ACC112 (cell line): ENCODE results near the gene SCTR.

Experiments used
- H2AFZ ChIP-seq: fragments of 200-600 bp; sonication (generic); one replicate; pipeline ENCODE4 v1.6.0; 2017; ENCODE audit warnings: antibody characterized with exemption, low read length; ENCODE audit not compliant: unreplicated experiment
- H3K27ac ChIP-seq: fragments of 200-600 bp; sonication (generic); 2 replicates; pipeline ENCODE4 v1.5.1; 2014; ENCODE audit warnings: low read depth, mild to moderate bottlenecking, antibody characterized with exemption, low read length, moderate library complexity
- H3K27me3 ChIP-seq: fragments of 200-600 bp; sonication (generic); 2 replicates; pipeline ENCODE4 v1.6.1; 2014; ENCODE audit warnings: mild to moderate bottlenecking, antibody characterized with exemption, low read length, moderate library complexity, mixed read lengths; ENCODE audit not compliant: insufficient read depth
- H3K36me3 ChIP-seq: fragments of 200-600 bp; sonication (generic); 2 replicates; pipeline ENCODE4 v1.6.1; 2016; ENCODE audit warnings: mild to moderate bottlenecking, antibody characterized with exemption, low read length, moderate library complexity, mixed read lengths; ENCODE audit not compliant: insufficient read depth
- H3K4me1 ChIP-seq: fragments of 200-600 bp; sonication (generic); one replicate; pipeline ENCODE4 v1.6.1; 2016; ENCODE audit warnings: low read length, mixed read lengths; ENCODE audit not compliant: insufficient read depth, unreplicated experiment, control insufficient read depth
- H3K4me3 ChIP-seq: fragments of 200-600 bp; sonication (generic); 2 replicates; pipeline ENCODE4 v1.5.1; 2014; ENCODE audit warnings: mild to moderate bottlenecking, low read depth, low read length
- H3K79me2 ChIP-seq: fragments of 200-600 bp; sonication (generic); one replicate; pipeline ENCODE4 v1.6.0; 2016; ENCODE audit warnings: low read length; ENCODE audit not compliant: control insufficient read depth, unreplicated experiment, insufficient read depth

SCTR gene

DNA sequence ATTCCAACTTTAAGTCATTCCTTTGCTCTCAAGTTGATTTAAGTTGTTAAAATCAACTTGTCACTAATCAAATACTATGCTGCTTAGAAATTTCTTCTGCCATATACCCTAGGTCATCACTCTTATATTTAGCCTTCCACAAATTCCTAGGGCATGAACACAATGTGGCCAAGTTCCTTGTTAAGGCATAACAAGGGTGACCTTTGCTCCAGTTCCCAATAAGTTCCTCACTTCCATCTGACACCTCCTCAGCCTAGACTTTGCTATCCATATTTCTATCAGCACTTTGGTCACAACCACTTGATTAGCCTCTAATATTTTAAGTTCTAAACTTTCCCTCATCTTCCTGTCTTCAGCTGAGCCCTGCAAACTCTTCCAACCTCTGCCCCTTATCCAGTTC is 102.5 kb downstream of the SCTR start:
- H2AFZ ChIP-seq, result no peak overlapping the region
- peaks cover 61% of the 10 kb centered on the region for H3K27me3 ChIP-seq
- no peak overlapping the region for H3K27ac ChIP-seq
- no peak overlapping the region for H3K4me3 ChIP-seq
- no peaks in the 10 kb centered on the region for H3K79me2 ChIP-seq
- peaks cover 10% of the 10 kb centered on the region for H3K4me1 ChIP-seq
- H3K36me3 ChIP-seq, result no peaks in the 10 kb centered on the region

DNA sequence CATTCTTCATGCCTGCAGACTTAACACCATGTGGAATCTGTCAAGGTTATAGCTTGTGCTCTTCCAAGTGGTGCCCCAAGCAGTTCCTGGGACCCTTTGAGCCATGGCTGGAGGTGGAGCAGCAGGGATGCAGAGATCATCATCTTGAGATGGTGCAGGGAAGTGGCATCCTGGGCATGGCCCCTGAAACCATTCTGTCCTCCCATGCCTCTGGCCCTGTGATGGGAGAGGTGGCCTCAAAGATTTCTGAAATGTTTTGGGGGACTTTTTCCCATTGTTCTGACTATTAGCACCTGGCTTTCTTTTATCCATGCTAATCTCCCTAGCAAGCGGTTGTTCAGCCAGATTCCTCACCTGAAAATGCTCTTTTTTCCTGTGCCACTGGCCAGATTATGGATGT is 103.0 kb downstream of the SCTR start:
- Histone ChIP-seq H3K27ac (no peak overlapping the region), H3K79me2 (no peaks in the 10 kb centered on the region), H2AFZ (no peak overlapping the region), H3K27me3 (peaks cover 57% of the 10 kb centered on the region), H3K4me1 (peaks cover 6% of the 10 kb centered on the region), H3K4me3 (no peak overlapping the region), H3K36me3 (no peaks in the 10 kb centered on the region)

DNA sequence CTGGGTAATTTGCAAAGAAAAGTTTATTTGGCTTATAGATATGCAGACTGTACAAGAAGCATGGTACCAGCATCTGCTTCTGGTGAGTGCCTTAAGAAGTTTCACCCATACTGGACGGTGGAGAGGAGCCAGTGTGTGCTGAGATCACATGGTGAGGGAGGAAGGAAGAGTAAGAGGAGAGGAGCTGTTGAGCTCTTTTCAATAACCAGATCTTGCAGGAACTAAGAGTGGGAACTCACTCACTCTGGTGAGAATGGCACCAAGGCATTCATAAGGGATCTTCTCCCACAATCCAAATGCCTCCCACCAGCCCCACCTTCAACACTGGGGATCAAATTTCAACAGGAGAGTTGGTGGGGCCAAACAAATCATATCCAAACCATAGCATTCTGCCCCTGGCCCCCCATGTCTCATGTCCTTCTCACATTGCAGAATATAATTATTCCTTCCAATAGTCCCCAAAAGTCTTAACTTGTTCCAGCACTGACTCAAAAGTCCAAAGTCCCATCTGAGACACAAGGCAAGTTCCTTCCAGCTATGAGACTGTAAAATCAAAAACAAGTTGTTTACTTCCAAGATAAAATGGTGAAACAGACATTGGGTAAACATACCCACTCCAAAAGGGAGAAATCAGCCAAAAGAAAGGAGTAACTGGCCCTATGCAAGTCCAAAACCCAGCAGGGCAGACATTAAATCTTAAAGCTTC is 104.3 kb downstream of the SCTR start:
- Histone ChIP-seq H2AFZ (no peak overlapping the region), H3K27me3 (peaks cover 47% of the 10 kb centered on the region), H3K36me3 (no peaks in the 10 kb centered on the region), H3K4me3 (no peak overlapping the region), H3K79me2 (no peaks in the 10 kb centered on the region), H3K4me1 (peaks cover 9% of the 10 kb centered on the region), H3K27ac (no peak overlapping the region)

DNA sequence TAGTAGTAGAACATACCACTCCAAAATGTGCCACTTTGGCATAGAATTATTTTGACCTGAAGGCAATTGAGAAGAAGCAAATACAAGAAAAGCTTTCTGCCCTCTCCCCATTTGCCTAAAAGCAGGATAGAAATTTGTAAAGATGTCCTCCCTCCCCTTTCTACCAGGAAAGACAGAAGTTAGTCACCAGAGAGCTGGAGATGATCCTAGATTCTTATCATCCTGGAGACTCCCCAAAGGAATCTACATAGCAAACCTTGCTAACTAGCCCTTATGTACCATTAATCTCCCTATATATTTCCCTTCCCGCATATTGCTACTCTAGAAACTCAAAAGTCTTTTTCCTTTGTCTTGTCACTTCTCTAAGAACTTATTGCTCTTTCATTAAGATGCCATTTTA is 105.2 kb downstream of the SCTR start:
- Histone ChIP-seq H3K27ac (no peak overlapping the region), H3K4me1 (peaks cover 9% of the 10 kb centered on the region), H3K79me2 (no peaks in the 10 kb centered on the region), H2AFZ (no peak overlapping the region), H3K36me3 (no peaks in the 10 kb centered on the region), H3K27me3 (peaks cover 49% of the 10 kb centered on the region), H3K4me3 (no peak overlapping the region)

DNA sequence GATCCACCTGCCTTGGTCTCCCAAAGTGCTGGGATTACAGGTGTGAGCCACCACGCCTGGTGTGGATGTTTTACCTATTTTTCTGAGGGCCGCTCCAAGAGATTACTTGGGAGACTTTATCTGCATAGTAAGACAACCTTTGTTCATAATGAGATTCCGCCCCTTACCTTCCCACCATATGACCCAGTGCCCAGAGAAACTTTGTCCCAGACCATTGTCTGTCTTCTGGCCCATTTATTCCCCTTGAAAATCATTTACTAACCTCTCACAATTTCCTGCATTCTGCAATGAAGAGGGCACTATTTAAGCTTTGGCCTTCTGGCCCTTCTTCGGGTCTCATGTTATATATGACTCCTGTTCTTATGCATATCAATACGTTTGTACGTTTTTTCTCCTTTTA is 106.4 kb downstream of the SCTR start:
- H3K27ac ChIP-seq, result no peak overlapping the region
- no peak overlapping the region for H3K4me3 ChIP-seq

DNA sequence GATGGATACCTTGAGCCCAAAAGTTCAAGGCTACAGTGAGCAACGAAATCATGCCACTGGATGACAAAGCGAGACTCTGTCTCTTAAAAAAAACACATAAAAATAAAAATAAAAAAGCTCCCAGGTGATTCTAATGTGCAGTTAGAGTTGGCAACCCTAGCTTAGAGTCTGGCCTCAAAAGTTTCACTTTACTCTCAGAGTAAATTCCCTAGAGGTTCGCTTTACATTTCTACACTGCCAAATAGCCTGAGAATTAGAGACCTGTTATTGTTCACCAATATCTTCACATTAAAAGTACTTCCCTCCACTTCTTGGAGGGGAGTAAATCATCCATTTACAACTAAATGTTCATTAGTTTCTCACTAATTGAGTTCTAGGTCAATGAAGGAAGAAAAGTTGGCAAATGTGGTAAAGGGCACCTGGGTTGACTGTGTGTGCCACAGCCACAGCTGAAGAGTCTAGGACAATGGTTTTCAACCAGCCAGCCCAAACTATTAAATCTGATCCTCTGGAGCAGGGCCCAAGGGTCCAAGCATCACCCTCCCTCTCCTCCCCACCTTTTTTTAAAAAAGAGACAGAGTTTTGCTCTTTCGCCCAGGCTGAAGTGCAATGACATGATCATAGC is 107.9 kb downstream of the SCTR start:
- no peak overlapping the region for H3K27ac ChIP-seq
- H3K4me3 ChIP-seq, result no peak overlapping the region
- H2AFZ ChIP-seq, result no peak overlapping the region
- peaks cover 9% of the 10 kb centered on the region for H3K4me1 ChIP-seq
- H3K36me3 ChIP-seq, result no peaks in the 10 kb centered on the region
- peaks cover 30% of the 10 kb centered on the region for H3K27me3 ChIP-seq
- H3K79me2 ChIP-seq, result no peaks in the 10 kb centered on the region

More for the DNA sequence above, 106.4 kb downstream of the SCTR start:
- H3K27me3 ChIP-seq, result peaks cover 42% of the 10 kb centered on the region
- no peaks in the 10 kb centered on the region for H3K79me2 ChIP-seq
- H3K4me1 ChIP-seq, result peaks cover 9% of the 10 kb centered on the region
- H3K36me3 ChIP-seq, result no peaks in the 10 kb centered on the region
- H2AFZ ChIP-seq, result no peak overlapping the region

DNA sequence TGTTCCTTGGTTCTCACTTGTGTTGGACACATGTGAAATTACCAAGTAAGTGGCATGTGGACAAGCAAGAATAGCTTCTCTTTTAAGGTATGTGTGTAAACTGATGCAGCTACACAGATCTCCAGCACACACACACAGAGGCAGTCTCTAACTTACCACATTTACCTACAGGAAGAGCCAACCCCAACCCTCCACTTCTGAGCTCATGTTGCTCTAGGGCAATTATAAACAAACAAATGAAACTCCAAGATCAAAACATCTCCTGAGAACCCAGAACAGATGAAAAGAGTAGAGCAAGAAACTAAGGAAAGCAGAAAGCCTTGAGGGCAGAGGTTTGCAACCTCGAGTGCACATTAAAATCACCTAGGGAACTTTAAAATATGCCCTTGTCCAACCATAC is 108.7 kb downstream of the SCTR start:
- Histone ChIP-seq H3K27me3 (peaks cover 27% of the 10 kb centered on the region), H3K4me3 (no peak overlapping the region), H3K27ac (no peak overlapping the region), H2AFZ (no peak overlapping the region), H3K4me1 (peaks cover 9% of the 10 kb centered on the region), H3K79me2 (no peaks in the 10 kb centered on the region), H3K36me3 (no peaks in the 10 kb centered on the region)

DNA sequence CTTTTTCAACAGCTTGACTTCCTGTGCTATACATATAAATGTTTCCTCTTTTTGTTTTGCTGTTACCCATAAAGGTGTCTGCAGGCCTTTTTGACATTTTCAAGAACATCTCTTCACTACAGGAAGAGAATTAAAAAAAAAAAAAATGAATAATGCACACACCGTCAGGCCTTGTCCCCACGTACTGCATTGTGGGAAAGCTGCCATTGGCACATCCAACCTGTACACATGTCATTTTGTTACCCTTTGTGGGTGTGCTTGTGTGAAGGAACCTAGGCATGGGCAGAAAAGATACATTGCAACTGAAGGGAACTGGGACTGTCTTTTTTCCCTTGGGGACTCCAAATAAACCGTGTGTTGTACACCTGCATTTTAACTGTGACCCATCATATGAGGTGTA is 109.4 kb downstream of the SCTR start:
- H3K36me3 ChIP-seq, result no peaks in the 10 kb centered on the region
- no peak overlapping the region for H2AFZ ChIP-seq
- H3K4me3 ChIP-seq, result no peak overlapping the region
- peaks cover 19% of the 10 kb centered on the region for H3K27me3 ChIP-seq
- no peak overlapping the region for H3K27ac ChIP-seq
- H3K79me2 ChIP-seq, result no peaks in the 10 kb centered on the region
- peaks cover 9% of the 10 kb centered on the region for H3K4me1 ChIP-seq

DNA sequence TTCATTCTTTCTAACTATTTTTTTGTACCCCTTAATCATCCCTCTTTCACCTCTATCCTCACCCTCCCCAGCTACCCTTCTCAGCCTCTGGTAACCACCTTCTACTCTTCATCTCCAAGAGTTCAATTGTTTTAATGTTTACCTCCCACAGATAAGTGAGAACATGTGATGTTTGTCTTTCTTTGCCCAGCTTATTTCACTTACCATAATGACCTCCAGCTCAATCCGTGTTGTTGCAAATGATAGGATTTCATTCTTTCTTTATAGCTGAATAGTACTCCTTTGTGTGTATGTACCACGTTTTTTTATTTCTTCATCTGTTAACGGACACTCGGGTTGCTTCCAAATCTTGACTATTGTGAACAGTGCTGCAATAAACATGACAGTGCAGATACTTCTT is 114.8 kb downstream of the SCTR start:
- Histone ChIP-seq H3K79me2 (no peaks in the 10 kb centered on the region), H3K4me1 (no peaks in the 10 kb centered on the region), H3K27me3 (peaks cover 7% of the 10 kb centered on the region; the same call in 1 of the 2 replicates), H3K27ac (no peak overlapping the region), H3K4me3 (no peak overlapping the region), H2AFZ (no peak overlapping the region), H3K36me3 (no peaks in the 10 kb centered on the region)

DNA sequence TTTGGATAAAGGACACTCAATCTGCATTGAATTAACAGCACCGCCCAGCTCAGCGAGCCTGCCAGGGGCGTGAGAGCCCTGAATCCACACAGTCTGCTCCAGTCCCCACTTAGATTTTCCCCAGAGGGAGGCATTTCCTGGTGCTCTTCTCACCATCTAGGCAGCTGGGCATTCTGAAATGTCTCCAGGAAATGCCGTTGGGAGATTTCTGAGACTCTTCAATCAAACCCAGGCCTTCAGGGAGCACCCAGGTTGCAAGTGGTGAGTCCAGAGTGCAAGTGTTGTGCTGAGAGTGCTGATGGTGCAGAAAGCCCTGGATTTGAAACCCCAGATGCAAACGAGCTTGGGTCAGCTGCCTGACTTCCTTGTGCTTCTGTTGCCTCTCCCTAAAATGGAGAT is 116.1 kb downstream of the SCTR start:
- Histone ChIP-seq H2AFZ (no peak overlapping the region), H3K36me3 (no peaks in the 10 kb centered on the region), H3K27me3 (peaks cover 7% of the 10 kb centered on the region; the same call in 1 of the 2 replicates), H3K79me2 (no peaks in the 10 kb centered on the region), H3K27ac (no peak overlapping the region), H3K4me1 (peaks cover under 1% of the 10 kb centered on the region), H3K4me3 (no peak overlapping the region)
